GM12875 (cell line): ENCODE measurements around the gene CCDC88B.

Experiments used
- H3K4me3 ChIP-seq: one replicate; pipeline ENCODE4 v1.5.1; 2011; ENCODE audit warnings: low read depth, low read length, control low read depth
- TF ChIP-seq, protein P1 (sequence below): IDR thresholded peaks from 2 replicates; pipeline ENCODE4 v1.5.1; 2011; ENCODE audit warnings: low read depth, mild to moderate bottlenecking, control low read depth, inconsistent platforms, low read length, moderate library complexity, borderline replicate concordance; ENCODE audit not compliant: insufficient read depth

Gene CCDC88B

DNA sequence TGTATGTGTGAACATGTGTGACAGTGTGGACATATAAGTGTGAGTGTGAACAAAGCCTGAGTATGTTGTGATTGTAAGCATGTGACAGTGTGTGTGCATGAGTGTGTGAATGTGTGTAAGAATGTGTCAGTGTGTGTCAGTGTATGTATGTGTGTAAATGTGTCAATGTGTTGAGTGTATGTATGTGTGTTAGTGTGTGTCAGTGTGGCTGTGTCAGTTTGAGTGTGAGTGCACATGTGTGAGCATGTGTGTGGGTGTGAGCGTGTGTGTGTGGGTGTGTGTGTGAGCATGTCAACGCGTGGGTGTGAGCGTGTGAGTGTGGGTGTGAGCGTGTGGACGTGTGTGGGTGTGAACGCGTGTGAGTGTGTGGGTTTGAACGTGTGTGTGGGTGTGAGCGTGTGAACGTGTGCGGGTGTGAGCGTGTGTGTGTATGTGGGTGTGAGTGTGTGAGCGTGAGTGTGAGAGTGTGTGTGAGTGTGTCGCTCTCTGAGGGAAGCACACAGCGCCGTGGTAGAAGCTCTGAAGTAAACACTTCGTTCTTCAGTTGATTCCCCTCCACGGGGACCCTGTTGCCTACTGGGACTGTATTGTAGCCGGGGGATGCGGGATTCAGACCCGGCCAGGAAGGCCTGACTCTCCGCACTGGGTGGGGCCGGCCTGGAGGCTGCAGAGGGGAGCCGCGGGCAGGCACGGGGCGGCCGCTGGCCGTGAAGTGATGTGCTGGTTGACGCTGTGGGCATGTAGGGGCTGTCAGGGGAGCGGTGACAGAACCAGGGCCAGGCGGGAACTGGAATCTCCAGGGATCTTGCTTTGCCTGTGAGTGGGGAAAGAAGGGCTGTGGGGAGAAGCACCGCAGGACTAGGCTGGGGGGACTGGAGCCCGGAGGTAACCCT lies 40.1 kb downstream of the CCDC88B start:
- TF ChIP-seq, protein P1, sequence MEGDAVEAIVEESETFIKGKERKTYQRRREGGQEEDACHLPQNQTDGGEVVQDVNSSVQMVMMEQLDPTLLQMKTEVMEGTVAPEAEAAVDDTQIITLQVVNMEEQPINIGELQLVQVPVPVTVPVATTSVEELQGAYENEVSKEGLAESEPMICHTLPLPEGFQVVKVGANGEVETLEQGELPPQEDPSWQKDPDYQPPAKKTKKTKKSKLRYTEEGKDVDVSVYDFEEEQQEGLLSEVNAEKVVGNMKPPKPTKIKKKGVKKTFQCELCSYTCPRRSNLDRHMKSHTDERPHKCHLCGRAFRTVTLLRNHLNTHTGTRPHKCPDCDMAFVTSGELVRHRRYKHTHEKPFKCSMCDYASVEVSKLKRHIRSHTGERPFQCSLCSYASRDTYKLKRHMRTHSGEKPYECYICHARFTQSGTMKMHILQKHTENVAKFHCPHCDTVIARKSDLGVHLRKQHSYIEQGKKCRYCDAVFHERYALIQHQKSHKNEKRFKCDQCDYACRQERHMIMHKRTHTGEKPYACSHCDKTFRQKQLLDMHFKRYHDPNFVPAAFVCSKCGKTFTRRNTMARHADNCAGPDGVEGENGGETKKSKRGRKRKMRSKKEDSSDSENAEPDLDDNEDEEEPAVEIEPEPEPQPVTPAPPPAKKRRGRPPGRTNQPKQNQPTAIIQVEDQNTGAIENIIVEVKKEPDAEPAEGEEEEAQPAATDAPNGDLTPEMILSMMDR: no peak
- H3K4me3 ChIP-seq: no peak overlapping the region

DNA sequence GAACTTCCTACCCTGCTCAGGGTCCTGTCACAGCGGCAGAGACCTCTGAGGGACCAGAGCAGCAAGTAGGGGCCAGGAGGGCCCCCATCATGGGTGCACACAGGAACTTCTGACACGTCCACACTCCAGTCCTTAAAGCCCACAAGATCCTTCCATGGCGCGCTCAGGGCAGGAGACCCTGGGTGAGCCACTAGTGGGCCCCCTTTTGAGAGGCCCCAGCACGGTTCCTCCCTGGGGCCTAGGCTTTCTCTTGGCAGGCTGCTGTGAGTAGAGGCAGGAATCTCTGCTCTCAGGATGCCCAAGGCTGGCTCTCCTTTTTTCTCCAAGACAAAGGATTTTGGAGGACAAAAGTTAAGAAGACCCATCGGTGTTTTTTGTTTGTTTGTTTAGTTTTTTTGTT lies 41.3 kb downstream of the CCDC88B start:
- no peak overlapping the region for H3K4me3 ChIP-seq
- TF ChIP-seq, protein P1: no peak

DNA sequence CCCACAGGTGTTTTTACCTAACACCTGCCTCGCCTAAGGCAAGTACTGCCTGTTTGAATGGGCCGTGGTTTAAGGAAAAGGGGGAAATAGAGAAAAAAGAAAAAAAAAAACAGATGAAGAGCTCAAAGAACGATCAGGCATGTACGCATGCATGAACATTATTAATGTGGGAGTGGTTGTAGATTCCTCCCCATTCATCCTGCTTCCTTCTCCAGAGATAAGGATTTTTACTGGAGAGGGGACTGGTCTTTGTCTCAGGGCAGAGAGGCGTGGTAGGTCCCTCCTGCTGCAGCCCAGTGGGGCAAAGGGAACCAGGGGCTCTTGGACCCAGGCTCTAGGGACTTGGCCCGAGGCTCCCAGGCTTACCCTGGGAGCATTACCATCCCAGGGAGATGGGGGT lies 42.0 kb downstream of the CCDC88B start:
- TF ChIP-seq, protein P1: no peak
- H3K4me3 ChIP-seq: no peak overlapping the region

DNA sequence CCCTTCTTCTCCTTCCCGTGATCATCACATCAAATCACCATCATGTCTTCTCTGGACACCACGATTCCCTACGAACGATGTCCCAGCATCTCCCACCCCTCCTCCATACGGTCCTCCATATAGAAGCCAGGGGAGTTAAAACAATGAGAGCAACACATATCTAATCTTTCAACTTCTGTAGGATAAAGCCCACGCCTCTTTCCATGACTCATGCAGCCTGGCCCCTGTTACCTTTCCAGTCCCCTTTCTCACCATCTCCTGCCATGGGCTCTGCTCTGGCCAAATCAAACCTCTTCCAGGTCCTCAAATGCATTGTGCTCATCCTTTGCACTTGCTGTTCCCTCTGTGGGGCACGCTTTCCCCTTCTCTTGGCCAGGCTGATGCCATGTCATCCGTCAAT lies 42.6 kb downstream of the CCDC88B start:
- H3K4me3 ChIP-seq: no peak overlapping the region
- TF ChIP-seq, protein P1: no peak

DNA sequence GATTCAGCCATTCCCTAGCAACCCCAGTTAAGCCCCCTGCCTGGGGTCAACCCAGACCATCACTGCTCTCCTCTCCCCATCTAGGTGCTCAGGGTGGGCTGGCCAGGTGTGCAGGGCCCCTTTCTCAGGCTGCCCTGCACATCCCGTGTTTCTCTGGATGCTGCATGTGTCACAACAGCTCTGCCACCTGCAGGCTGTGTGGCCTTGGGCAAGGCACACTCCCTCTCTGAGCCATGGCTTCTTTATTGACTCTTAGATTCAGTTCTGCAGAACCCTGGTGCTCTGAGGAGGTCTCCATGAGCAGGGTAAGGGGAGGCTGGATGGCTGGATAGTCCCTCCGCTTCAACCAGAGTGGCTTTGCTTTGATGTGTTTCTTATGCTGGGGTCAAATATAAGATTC lies 43.6 kb downstream of the CCDC88B start:
- TF ChIP-seq, protein P1: no peak
- no peak overlapping the region for H3K4me3 ChIP-seq

DNA sequence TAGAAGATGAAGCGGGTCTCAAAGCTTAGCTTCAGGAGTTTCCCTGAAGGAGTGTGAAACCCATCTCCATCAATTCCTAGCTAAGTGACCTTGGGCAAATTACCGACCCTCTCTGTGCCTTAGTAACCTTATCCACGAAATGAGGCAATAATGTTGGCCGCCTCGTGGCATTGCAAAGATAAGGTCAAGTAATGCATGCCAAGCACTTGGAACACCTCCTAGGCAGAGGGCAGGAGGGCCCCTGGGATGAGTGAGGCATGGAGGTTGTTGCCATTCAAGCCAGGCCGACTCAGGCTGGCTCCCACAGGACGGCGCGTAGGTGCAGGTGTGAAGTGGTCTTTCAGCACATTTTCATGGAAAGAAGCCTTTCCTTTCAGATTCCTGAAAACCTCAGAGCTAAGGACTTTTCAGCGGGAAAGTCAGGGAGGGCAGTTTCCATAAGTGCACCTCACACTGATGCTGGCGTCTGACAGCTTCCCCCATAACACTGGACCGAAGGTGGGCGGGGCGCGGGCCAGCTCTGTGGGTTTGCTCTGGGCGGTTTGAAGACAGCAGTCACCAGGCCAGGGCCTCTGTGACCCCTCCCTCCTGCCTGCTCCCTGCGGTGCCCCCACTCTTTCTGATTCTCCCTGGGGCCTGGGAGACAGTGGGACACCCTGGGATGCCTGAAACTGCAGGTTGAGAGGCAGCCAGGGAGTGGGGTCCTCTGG lies 44.2 kb downstream of the CCDC88B start:
- TF ChIP-seq, protein P1: no peak
- H3K4me3 ChIP-seq: no peak overlapping the region
